ENCODE results near the gene APOL2.

APOL2 gene

DNA sequence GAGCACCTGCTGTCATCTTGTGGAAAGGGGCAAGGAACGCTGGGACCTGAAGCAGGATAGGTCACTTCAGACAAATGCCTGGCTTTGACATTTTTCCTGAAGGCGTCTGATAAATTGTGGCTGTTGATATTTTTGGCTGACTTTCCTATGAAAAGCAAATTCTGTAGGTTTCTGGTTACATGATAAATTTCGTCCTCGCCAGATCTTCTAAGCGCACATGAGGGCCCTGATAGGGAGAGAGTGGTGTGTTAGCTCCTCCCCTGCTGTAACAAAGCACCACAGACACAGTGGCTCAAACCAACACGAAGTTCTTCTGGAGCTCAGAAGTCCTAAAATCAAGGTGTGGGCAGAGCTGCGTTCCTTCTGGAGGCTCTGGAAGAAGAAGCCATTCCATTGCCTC lies 57.3 kb downstream of the APOL2 start:
- DNase-seq (ENCODE audit: low read depth, low spot score), result no peak
- H3K27ac ChIP-seq, result no peak overlapping the region

DNA sequence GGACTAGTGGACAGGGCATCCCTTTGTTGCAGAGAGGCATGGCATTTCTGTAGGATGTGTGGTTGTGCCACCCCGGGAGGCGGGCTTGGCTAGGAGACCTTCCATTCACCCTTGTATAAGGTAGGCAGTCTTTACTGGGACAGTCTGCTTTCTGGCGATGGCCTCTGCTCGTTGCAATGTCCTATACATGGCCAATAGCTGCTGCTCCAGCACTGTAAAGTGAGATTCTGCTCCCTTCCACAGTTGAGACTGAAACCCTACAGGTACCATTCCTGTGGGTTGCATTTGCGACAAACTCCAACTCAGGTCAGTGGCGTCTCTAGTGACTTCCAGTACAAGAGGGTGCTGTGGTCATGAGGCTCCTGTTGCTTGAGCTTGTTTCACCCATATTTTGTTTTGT lies 58.4 kb downstream of the APOL2 start:
- no peak for DNase-seq (ENCODE audit: low read depth, low spot score)
- no peak overlapping the region for H3K27ac ChIP-seq

DNA sequence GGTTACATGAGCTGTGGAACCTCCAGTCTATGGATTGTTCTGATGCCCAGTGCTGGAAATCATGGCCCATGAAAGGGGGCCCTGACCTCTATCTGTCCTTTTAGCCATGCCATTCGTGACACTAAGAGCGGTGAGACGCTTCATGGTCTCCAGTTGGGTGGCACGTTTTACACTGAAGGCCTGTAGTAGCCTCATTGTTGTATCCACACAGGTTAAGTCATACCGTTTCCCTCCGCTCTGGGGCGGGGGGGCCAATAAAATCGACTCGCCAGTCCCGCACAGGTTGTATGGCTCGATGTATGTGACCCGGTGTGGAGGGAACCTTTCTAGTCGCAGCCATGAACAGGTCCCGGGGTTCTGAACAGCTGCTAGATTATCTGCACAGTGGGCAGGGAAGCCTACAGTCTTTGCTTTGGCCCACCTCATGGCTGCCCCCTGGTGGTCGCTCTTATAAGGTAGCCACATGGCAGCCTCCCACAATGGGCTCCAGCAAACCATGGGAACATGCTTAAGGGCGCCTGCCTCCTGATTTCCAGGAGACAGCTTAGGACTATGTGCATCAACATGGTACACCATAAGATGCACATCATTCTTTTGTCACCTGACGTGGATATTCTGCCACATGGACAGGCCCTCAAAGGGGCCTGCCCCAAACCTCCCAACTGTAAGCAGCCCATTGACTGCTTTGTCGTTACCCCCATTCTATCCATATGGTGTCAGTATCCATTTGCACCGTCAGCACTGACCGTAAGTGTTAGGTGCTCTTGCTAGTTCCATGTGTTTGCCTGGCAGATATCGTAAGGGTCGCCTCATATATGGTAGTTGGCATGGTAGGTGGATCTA lies 59.1 kb downstream of the APOL2 start:
- DNase-seq (ENCODE audit: low read depth, low spot score), result no peak
- H3K27ac ChIP-seq, result no peak overlapping the region

DNA sequence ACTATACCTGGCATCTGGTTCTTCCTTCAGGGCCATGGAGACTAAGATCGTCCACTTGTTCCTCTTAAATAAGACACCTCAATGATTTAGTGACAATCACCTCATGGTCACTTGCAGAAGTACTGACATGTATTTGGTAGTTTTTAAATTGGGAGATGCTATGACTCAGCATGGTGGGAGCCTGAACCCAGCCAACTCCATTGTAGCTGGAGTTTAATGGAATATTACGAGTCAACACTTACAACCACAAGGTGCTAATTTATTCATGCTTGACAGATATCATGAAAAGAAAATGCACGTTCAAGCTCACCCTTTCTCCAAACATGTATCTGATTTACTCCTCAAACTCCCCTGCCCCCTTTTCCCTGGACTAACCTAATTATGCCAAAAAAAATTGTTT lies 62.2 kb downstream of the APOL2 start:
- no peak for DNase-seq (ENCODE audit: low read depth, low spot score)
- no peak overlapping the region for H3K27ac ChIP-seq
